H9 (cell line): Measurements from ENCODE around the gene CCDC85A. TPM values are rescaled to one million over a fixed set of nuclear protein-coding genes. Genes with fewer than 3 reads are reported as not detected.

Experiments
- DNase-seq: peaks from one replicate; pipeline ENCODE4 v3.0.0-alpha.2; 2017
- H2AFZ ChIP-seq: one replicate; pipeline ENCODE4 v1.6.1; 2013; ENCODE audit warnings: mild to moderate bottlenecking, low read length, control low read depth, moderate library complexity
- H2AK5ac ChIP-seq: 2 replicates; pipeline ENCODE4 v1.6.1; 2013; ENCODE audit warnings: low read length, control low read depth, mixed read lengths; ENCODE audit not compliant: insufficient read length
- H2BK120ac ChIP-seq: one replicate; pipeline ENCODE4 v1.6.1; 2013; ENCODE audit warnings: low read depth, mild to moderate bottlenecking, low read length, control low read depth, inconsistent platforms; ENCODE audit not compliant: poor library complexity, severe bottlenecking
- H2BK12ac ChIP-seq: 2 replicates; pipeline ENCODE4 v1.6.1; 2013; ENCODE audit warnings: low read length, control low read depth, mixed read lengths, low read depth; ENCODE audit not compliant: insufficient read length
- H2BK15ac ChIP-seq: 2 replicates; pipeline ENCODE4 v1.6.1; 2013; ENCODE audit warnings: low read depth, low read length, control low read depth
- H2BK20ac ChIP-seq: one replicate; pipeline ENCODE4 v1.6.1; 2013; ENCODE audit warnings: low read depth, mild to moderate bottlenecking, low read length, control low read depth, inconsistent platforms; ENCODE audit not compliant: poor library complexity, severe bottlenecking
- H2BK5ac ChIP-seq: 2 replicates; pipeline ENCODE4 v1.6.1; 2013; ENCODE audit warnings: low read length, control low read depth, mixed read lengths; ENCODE audit not compliant: insufficient read length
- H3K14ac ChIP-seq: 2 replicates; pipeline ENCODE4 v1.6.1; 2013; ENCODE audit warnings: low read length, control low read depth; ENCODE audit not compliant: insufficient read depth
- H3K18ac ChIP-seq: 2 replicates; pipeline ENCODE4 v1.6.1; 2013; ENCODE audit warnings: low read depth, mild to moderate bottlenecking, mixed read lengths, low read length, control low read depth; ENCODE audit not compliant: insufficient read length
- H3K23ac ChIP-seq: 2 replicates; pipeline ENCODE4 v1.6.1; 2013; ENCODE audit warnings: low read length, control low read depth, mixed read lengths, low read depth; ENCODE audit not compliant: insufficient read length
- H3K23me2 ChIP-seq: 2 replicates; pipeline ENCODE4 v1.6.1; 2013; ENCODE audit warnings: low read depth, mild to moderate bottlenecking, mixed read lengths, low read length, control low read depth; ENCODE audit not compliant: insufficient read length, poor library complexity, severe bottlenecking
- H3K27ac ChIP-seq: 2 replicates; pipeline ENCODE4 v1.5.1; 2013; ENCODE audit warnings: low read length, control low read depth, mixed read lengths, low read depth; ENCODE audit not compliant: insufficient read length
- H3K27me3 ChIP-seq: 2 replicates; pipeline ENCODE4 v1.6.1; 2013; ENCODE audit warnings: low read length, control low read depth, inconsistent platforms; ENCODE audit not compliant: insufficient read depth
- H3K4ac ChIP-seq: 2 replicates; pipeline ENCODE4 v1.6.1; 2013; ENCODE audit warnings: low read depth, mild to moderate bottlenecking, control low read depth, inconsistent platforms, low read length, moderate library complexity
- H3K4me1 ChIP-seq: 2 replicates; pipeline ENCODE4 v1.6.1; 2013; ENCODE audit warnings: low read length, control low read depth, inconsistent platforms; ENCODE audit not compliant: insufficient read depth
- H3K4me2 ChIP-seq: 2 replicates; pipeline ENCODE4 v1.6.1; 2013; ENCODE audit warnings: low read length, control low read depth, mixed read lengths; ENCODE audit not compliant: insufficient read length, insufficient read depth
- H3K56ac ChIP-seq: 2 replicates; pipeline ENCODE4 v1.6.1; 2013; ENCODE audit warnings: low read depth, mild to moderate bottlenecking, mixed read lengths, low read length, control low read depth; ENCODE audit not compliant: insufficient read length
- H3K79me1 ChIP-seq: 2 replicates; pipeline ENCODE4 v1.6.1; 2013; ENCODE audit warnings: low read depth, mild to moderate bottlenecking, moderate library complexity, low read length, control low read depth, inconsistent platforms; ENCODE audit not compliant: insufficient read depth, poor library complexity, severe bottlenecking
- H3K79me2 ChIP-seq: 2 replicates; pipeline ENCODE4 v1.6.1; 2013; ENCODE audit warnings: low read length, control low read depth, inconsistent platforms; ENCODE audit not compliant: insufficient read depth
- H3K9ac ChIP-seq: 2 replicates; pipeline ENCODE4 v1.6.1; 2013; ENCODE audit warnings: low read length, control low read depth, mixed read lengths; ENCODE audit not compliant: insufficient read length; ENCODE audit errors: extremely low read depth
- H3K9me3 ChIP-seq: one replicate; pipeline ENCODE4 v1.6.1; 2013; ENCODE audit warnings: low read depth, low read length, inconsistent platforms; ENCODE audit not compliant: control insufficient read depth
- H3T11ph ChIP-seq: one replicate; pipeline ENCODE4 v1.6.1; 2013; ENCODE audit warnings: mild to moderate bottlenecking, low read length, control low read depth, inconsistent platforms
- H4K20me1 ChIP-seq: one replicate; pipeline ENCODE4 v1.6.1; 2013; ENCODE audit not compliant: control insufficient read depth, insufficient read length, insufficient read depth
- H4K5ac ChIP-seq: 2 replicates; pipeline ENCODE4 v1.6.1; 2013; ENCODE audit warnings: low read depth, mild to moderate bottlenecking, mixed read lengths, low read length, control low read depth; ENCODE audit not compliant: insufficient read length
- H4K8ac ChIP-seq: replicated peaks from 2 replicates; pipeline ENCODE4 v1.6.1; 2013; ENCODE audit warnings: low read length, control low read depth, mixed read lengths, low read depth; ENCODE audit not compliant: insufficient read length
- H4K91ac ChIP-seq: 2 replicates; pipeline ENCODE4 v1.6.1; 2013; ENCODE audit warnings: low read depth, mild to moderate bottlenecking, moderate library complexity, mixed read lengths, low read length, control low read depth; ENCODE audit not compliant: insufficient read length
- H3K27ac Mint-ChIP-seq, 3 experiments: 2 replicates in 2 of 3; 3 replicates in 1 of 3; pipeline ENCODE4 v1.8.0; 2020 to 2021; ENCODE audit warnings: mixed read lengths in 3 of 3, mild to moderate bottlenecking in 1 of 3, moderate library complexity in 1 of 3
- H3K27me3 Mint-ChIP-seq: 2 replicates; pipeline ENCODE4 v1.8.0; 2021; ENCODE audit warnings: low read depth, mild to moderate bottlenecking, moderate library complexity, mixed read lengths
- H3K36me3 Mint-ChIP-seq, 3 experiments: 2 replicates in 2 of 3; 3 replicates in 1 of 3; pipeline ENCODE4 v1.8.0; 2020 to 2021; ENCODE audit warnings: low read depth in 3 of 3, mixed read lengths in 3 of 3; ENCODE audit not compliant: insufficient read depth in 1 of 3
- H3K4me1 Mint-ChIP-seq, 2 experiments: 2 replicates each; pipeline ENCODE4 v1.8.0; 2020; ENCODE audit warnings: mixed read lengths in 2 of 2
- H3K4me3 Mint-ChIP-seq, 2 experiments: 2 replicates in 1 of 2; 3 replicates in 1 of 2; pipeline ENCODE4 v1.8.0; 2020 to 2021; ENCODE audit warnings: mild to moderate bottlenecking in 2 of 2, mixed read lengths in 2 of 2, moderate library complexity in 1 of 2
- H3K9me3 Mint-ChIP-seq, 2 experiments: 2 replicates in 1 of 2; 3 replicates in 1 of 2; pipeline ENCODE4 v1.8.0; 2020; ENCODE audit warnings: mild to moderate bottlenecking in 2 of 2, mixed read lengths in 2 of 2, moderate library complexity in 1 of 2
- CTCF ChIP-seq: fragments of 200-600 bp; sonication (generic); conservative IDR thresholded peaks from 3 replicates; pipeline ENCODE4 v1.8.0; 2021; ENCODE audit warnings: antibody characterized with exemption, mild to moderate bottlenecking
- WGBS: extraction: QIAGEN DNeasy Blood & Tissue Kit; methylation state at CpG from one replicate; pipeline ENCODE4 v1.1.7; 2013; ENCODE audit warnings: missing lambda C conversion rate, low lambda C conversion rate, mixed read lengths; ENCODE audit not compliant: insufficient read length; ENCODE audit errors: extremely low coverage; 5-methylcytosine and 5-hydroxymethylcytosine counted together
- total RNA-seq: library from RNA; stranded (reverse); gene quantifications from 2 replicates; pipeline ENCODE4 v1.2.1, GENCODE V29; 2021

The CCDC85A gene
- total RNA-seq, 1 experiment from 2014 or later = 0.17 TPM

- Mint-ChIP-seq H3K9me3 (no peaks in the 10 kb centered on the region), H3K27ac (no peak overlapping the region), H3K4me3 (no peak overlapping the region), H3K27me3 (no peaks in the 10 kb centered on the region), H3K36me3 (no peaks in the 10 kb centered on the region), H3K4me1 (no peaks in the 10 kb centered on the region)
- no peak overlapping the region for H2BK15ac ChIP-seq
- H3K14ac ChIP-seq = no peak overlapping the region
- H3K4me2 ChIP-seq = no peak overlapping the region
- no peak overlapping the region for H3K23ac ChIP-seq
- H2BK5ac ChIP-seq = no peak overlapping the region
- H3K23me2 ChIP-seq = no peaks in the 10 kb centered on the region
- no peaks in the 10 kb centered on the region for H3K4me1 ChIP-seq
- no peaks in the 10 kb centered on the region for H3K27me3 ChIP-seq
- no peak overlapping the region for H4K91ac ChIP-seq
- no peak for TF ChIP-seq CTCF
- no peak for DNase-seq
- no peak overlapping the region for H2BK120ac ChIP-seq
- H3K27ac ChIP-seq = no peak overlapping the region
- no CpG with 5 or more reads among the region's 2 CpGs for WGBS
- H2BK20ac ChIP-seq = no peak overlapping the region
- H3K4ac ChIP-seq = no peak overlapping the region
- no peak overlapping the region for H2BK12ac ChIP-seq
- H3T11ph ChIP-seq = no peak overlapping the region
- H3K18ac ChIP-seq = no peak overlapping the region
- H3K9ac ChIP-seq = no peak overlapping the region
- H4K20me1 ChIP-seq = no peaks in the 10 kb centered on the region
- no peak overlapping the region for H4K8ac ChIP-seq
- H2AK5ac ChIP-seq = no peak overlapping the region
- no peak overlapping the region for H3K56ac ChIP-seq
- H4K5ac ChIP-seq = no peak overlapping the region
- no peaks in the 10 kb centered on the region for H3K9me3 ChIP-seq
- H2AFZ ChIP-seq = no peak overlapping the region
- no peaks in the 10 kb centered on the region for H3K79me2 ChIP-seq
- H3K79me1 ChIP-seq = no peaks in the 10 kb centered on the region
These were observed 178.1 kb downstream of the CCDC85A start for GRCh38 chr2:56361844-56362243.
